ENCODE data around the gene UBE2F.

The UBE2F gene

GRCh38 chr2:237997521-237997920 is 30.7 kb downstream of the UBE2F start:
- H2BK120ac ChIP-seq (ENCODE audit: low read depth, low read length) = no peak overlapping the region
- no peak overlapping the region for H3K56ac ChIP-seq (ENCODE audit: low read length)
- H2BK5ac ChIP-seq (ENCODE audit: low read length) = no peak overlapping the region
- H3K79me2 ChIP-seq (ENCODE audit: control insufficient read depth, insufficient read depth, low read length) = no peaks in the 10 kb centered on the region
- no peaks in the 10 kb centered on the region for H3K27me3 ChIP-seq (ENCODE audit: insufficient read depth, low read length, poor library complexity)
- H3K27ac ChIP-seq (ENCODE audit: low read depth, low read length) = no peak overlapping the region
- no peak overlapping the region for H4K8ac ChIP-seq (ENCODE audit: low read depth, low read length)
- H3K23ac ChIP-seq (ENCODE audit: low read length) = no peak overlapping the region
- H2AK5ac ChIP-seq (ENCODE audit: low read length) = no peak overlapping the region
- no peak overlapping the region for H3K4me2 ChIP-seq (ENCODE audit: low read length)
- no peak overlapping the region for H3K4ac ChIP-seq (ENCODE audit: low read depth, low read length)
- peaks cover 3% of the 10 kb centered on the region for H3K36me3 ChIP-seq (ENCODE audit: control insufficient read depth, insufficient read depth, low read length)
- H3K4me1 ChIP-seq (ENCODE audit: control insufficient read depth, low read depth, low read length) = no peaks in the 10 kb centered on the region
- no peak for DNase-seq
- H4K5ac ChIP-seq (ENCODE audit: low read length) = no peak overlapping the region
- no CpG with 5 or more reads among the region's 4 CpGs for WGBS (ENCODE audit: extremely low coverage, insufficient coverage, low lambda C conversion rate)
- H3K4me3 ChIP-seq (ENCODE audit: low read length) = no peak overlapping the region
- no peaks in the 10 kb centered on the region for H3K79me1 ChIP-seq (ENCODE audit: low read length)
- no peak overlapping the region for H3K9ac ChIP-seq (ENCODE audit: low read length)
- no peak overlapping the region for H2BK15ac ChIP-seq (replicated peaks; ENCODE audit: low read depth)
- no peak overlapping the region for H3K18ac ChIP-seq (ENCODE audit: low read length)

DNA sequence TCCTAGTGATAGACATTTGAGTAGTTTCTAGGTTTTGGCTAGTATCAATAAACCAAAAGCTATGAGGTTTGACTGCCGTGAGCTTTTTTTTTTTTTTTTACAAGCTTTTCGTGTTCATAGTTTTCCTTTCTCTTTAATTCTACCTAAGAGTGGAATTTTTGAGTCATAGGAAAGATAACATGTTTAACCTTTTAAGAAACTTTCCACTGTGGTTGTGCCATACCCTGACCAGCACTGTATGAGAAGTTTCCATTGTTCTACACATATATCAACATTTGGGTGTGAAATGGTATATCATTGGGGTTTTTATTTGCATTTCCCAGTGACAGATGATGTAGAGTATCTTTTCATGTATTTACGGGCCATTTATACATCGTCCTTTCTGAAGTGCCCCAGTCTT is 31.7 kb downstream of the UBE2F start:
- Histone ChIP-seq H3K4me1 (ENCODE audit: control insufficient read depth, low read depth, low read length) (no peaks in the 10 kb centered on the region), H3K79me1 (ENCODE audit: low read length) (no peaks in the 10 kb centered on the region), H2AK5ac (ENCODE audit: low read length) (no peak overlapping the region), H4K8ac (ENCODE audit: low read depth, low read length) (no peak overlapping the region), H3K36me3 (ENCODE audit: control insufficient read depth, insufficient read depth, low read length) (peaks cover 3% of the 10 kb centered on the region), H3K27me3 (ENCODE audit: insufficient read depth, low read length, poor library complexity) (no peaks in the 10 kb centered on the region), H3K18ac (ENCODE audit: low read length) (no peak overlapping the region), H3K27ac (ENCODE audit: low read depth, low read length) (no peak overlapping the region), H3K4ac (ENCODE audit: low read depth, low read length) (no peak overlapping the region), H3K9ac (ENCODE audit: low read length) (no peak overlapping the region), H4K5ac (ENCODE audit: low read length) (no peak overlapping the region), H2BK120ac (ENCODE audit: low read depth, low read length) (no peak overlapping the region), H3K79me2 (ENCODE audit: control insufficient read depth, insufficient read depth, low read length) (no peaks in the 10 kb centered on the region), H3K4me2 (ENCODE audit: low read length) (no peak overlapping the region), H2BK15ac (replicated peaks; ENCODE audit: low read depth) (no peak overlapping the region), H2BK5ac (ENCODE audit: low read length) (no peak overlapping the region), H3K4me3 (ENCODE audit: low read length) (no peak overlapping the region), H3K23ac (ENCODE audit: low read length) (no peak overlapping the region), H3K56ac (ENCODE audit: low read length) (no peak overlapping the region)
- no peak for DNase-seq
- WGBS (ENCODE audit: extremely low coverage, insufficient coverage, low lambda C conversion rate) = no CpG with 5 or more reads among the region's 4 CpGs

DNA sequence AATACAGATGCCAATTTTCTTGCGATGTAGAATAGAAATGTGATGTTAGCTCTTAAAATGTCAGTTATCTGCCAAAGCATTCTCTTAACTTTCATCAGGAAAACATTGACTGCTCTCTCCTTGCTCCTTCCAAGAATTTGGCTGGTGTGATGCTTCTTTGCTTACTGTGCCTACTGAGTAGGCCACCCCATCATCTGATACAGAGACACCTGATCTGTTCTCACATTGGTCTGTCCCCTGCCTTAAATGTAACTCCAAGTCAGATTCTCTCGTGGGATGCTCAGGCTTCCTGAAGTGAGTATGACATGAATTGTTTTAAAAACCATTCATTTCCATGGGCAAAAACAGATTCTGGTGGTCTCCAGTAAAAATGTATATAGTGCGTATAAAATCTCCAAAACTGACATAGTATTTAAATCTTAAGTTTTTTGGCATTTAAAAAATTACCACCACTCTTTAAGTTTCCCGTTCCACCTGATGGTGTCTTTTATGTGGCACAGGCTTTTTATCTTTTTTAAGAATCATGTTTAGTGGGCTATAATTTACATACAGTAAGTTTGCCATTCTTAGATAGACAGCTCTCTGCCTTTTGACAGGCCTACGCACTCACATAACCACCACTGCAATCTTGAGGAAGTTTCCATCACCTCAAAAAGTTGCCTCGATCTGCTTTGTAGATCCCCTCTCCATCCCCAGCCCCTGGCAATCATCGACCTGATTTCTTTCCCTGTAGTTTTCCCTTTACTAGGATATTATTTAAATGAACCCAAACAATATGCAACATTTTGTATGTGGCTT is 36.6 kb downstream of the UBE2F start:
- Histone ChIP-seq H3K79me2 (ENCODE audit: control insufficient read depth, insufficient read depth, low read length) (no peaks in the 10 kb centered on the region), H3K4me3 (ENCODE audit: low read length) (no peak overlapping the region), H3K9ac (ENCODE audit: low read length) (no peak overlapping the region), H4K8ac (ENCODE audit: low read depth, low read length) (no peak overlapping the region), H3K36me3 (ENCODE audit: control insufficient read depth, insufficient read depth, low read length) (no peaks in the 10 kb centered on the region), H3K27ac (ENCODE audit: low read depth, low read length) (no peak overlapping the region), H3K27me3 (ENCODE audit: insufficient read depth, low read length, poor library complexity) (no peaks in the 10 kb centered on the region), H3K4ac (ENCODE audit: low read depth, low read length) (no peak overlapping the region), H2BK120ac (ENCODE audit: low read depth, low read length) (no peak overlapping the region), H2AK5ac (ENCODE audit: low read length) (no peak overlapping the region), H3K56ac (ENCODE audit: low read length) (no peak overlapping the region), H3K18ac (ENCODE audit: low read length) (no peak overlapping the region), H2BK15ac (replicated peaks; ENCODE audit: low read depth) (no peak overlapping the region), H3K79me1 (ENCODE audit: low read length) (peaks cover 8% of the 10 kb centered on the region), H3K23ac (ENCODE audit: low read length) (no peak overlapping the region), H3K4me1 (ENCODE audit: control insufficient read depth, low read depth, low read length) (no peaks in the 10 kb centered on the region), H2BK5ac (ENCODE audit: low read length) (no peak overlapping the region), H4K5ac (ENCODE audit: low read length) (no peak overlapping the region), H3K4me2 (ENCODE audit: low read length) (no peak overlapping the region)
- no CpG with 5 or more reads among the region's 7 CpGs for WGBS (ENCODE audit: extremely low coverage, insufficient coverage, low lambda C conversion rate)
- DNase-seq = no peak

- Histone ChIP-seq H3K23ac (ENCODE audit: low read length) (no peak overlapping the region), H3K79me1 (ENCODE audit: low read length) (peaks cover 8% of the 10 kb centered on the region), H4K8ac (ENCODE audit: low read depth, low read length) (no peak overlapping the region), H2AK5ac (ENCODE audit: low read length) (no peak overlapping the region), H3K18ac (ENCODE audit: low read length) (no peak overlapping the region), H3K9ac (ENCODE audit: low read length) (no peak overlapping the region), H3K36me3 (ENCODE audit: control insufficient read depth, insufficient read depth, low read length) (no peaks in the 10 kb centered on the region), H3K4me3 (ENCODE audit: low read length) (no peak overlapping the region), H3K79me2 (ENCODE audit: control insufficient read depth, insufficient read depth, low read length) (no peaks in the 10 kb centered on the region), H2BK15ac (replicated peaks; ENCODE audit: low read depth) (no peak overlapping the region), H4K5ac (ENCODE audit: low read length) (no peak overlapping the region), H3K56ac (ENCODE audit: low read length) (no peak overlapping the region), H2BK5ac (ENCODE audit: low read length) (no peak overlapping the region), H2BK120ac (ENCODE audit: low read depth, low read length) (no peak overlapping the region), H3K4me1 (ENCODE audit: control insufficient read depth, low read depth, low read length) (no peaks in the 10 kb centered on the region), H3K4ac (ENCODE audit: low read depth, low read length) (no peak overlapping the region), H3K27ac (ENCODE audit: low read depth, low read length) (no peak overlapping the region), H3K4me2 (ENCODE audit: low read length) (no peak overlapping the region), H3K27me3 (ENCODE audit: insufficient read depth, low read length, poor library complexity) (no peaks in the 10 kb centered on the region)
- DNase-seq = no peak
- WGBS (ENCODE audit: extremely low coverage, insufficient coverage, low lambda C conversion rate) = no CpG with 5 or more reads among the region's 3 CpGs
These were observed 37.4 kb downstream of the UBE2F start for GRCh38 chr2:238004077-238004830.

GRCh38 chr2:238005528-238005927 is 38.7 kb downstream of the UBE2F start:
- no peak for DNase-seq
- H2BK120ac ChIP-seq (ENCODE audit: low read depth, low read length) = no peak overlapping the region
- H3K23ac ChIP-seq (ENCODE audit: low read length) = no peak overlapping the region
- no peak overlapping the region for H4K8ac ChIP-seq (ENCODE audit: low read depth, low read length)
- no peak overlapping the region for H3K4ac ChIP-seq (ENCODE audit: low read depth, low read length)
- H3K56ac ChIP-seq (ENCODE audit: low read length) = no peak overlapping the region
- no peak overlapping the region for H3K27ac ChIP-seq (ENCODE audit: low read depth, low read length)
- H3K79me2 ChIP-seq (ENCODE audit: control insufficient read depth, insufficient read depth, low read length) = no peaks in the 10 kb centered on the region
- H3K18ac ChIP-seq (ENCODE audit: low read length) = no peak overlapping the region
- H3K4me3 ChIP-seq (ENCODE audit: low read length) = no peak overlapping the region
- H3K4me2 ChIP-seq (ENCODE audit: low read length) = no peak overlapping the region
- no peak overlapping the region for H2AK5ac ChIP-seq (ENCODE audit: low read length)
- WGBS (ENCODE audit: extremely low coverage, insufficient coverage, low lambda C conversion rate) = no CpG with 5 or more reads among the region's 1 CpG
- no peaks in the 10 kb centered on the region for H3K36me3 ChIP-seq (ENCODE audit: control insufficient read depth, insufficient read depth, low read length)
- no peaks in the 10 kb centered on the region for H3K4me1 ChIP-seq (ENCODE audit: control insufficient read depth, low read depth, low read length)
- no peak overlapping the region for H2BK5ac ChIP-seq (ENCODE audit: low read length)
- no peaks in the 10 kb centered on the region for H3K27me3 ChIP-seq (ENCODE audit: insufficient read depth, low read length, poor library complexity)
- no peak overlapping the region for H3K9ac ChIP-seq (ENCODE audit: low read length)
- H4K5ac ChIP-seq (ENCODE audit: low read length) = no peak overlapping the region
- H3K79me1 ChIP-seq (ENCODE audit: low read length) = peaks cover 10% of the 10 kb centered on the region
- no peak overlapping the region for H2BK15ac ChIP-seq (replicated peaks; ENCODE audit: low read depth)
